CD4-positive, alpha-beta T cell treated with Interleukin-1 beta for 1 hour (primary cell): ENCODE measurements around the gene UGT2A1.

Experiments used
- DNase-seq, 2 donors: peaks; one replicate each; pipeline ENCODE4 v3.0.0-alpha.2; 2020 to 2022

Gene UGT2A1

DNA sequence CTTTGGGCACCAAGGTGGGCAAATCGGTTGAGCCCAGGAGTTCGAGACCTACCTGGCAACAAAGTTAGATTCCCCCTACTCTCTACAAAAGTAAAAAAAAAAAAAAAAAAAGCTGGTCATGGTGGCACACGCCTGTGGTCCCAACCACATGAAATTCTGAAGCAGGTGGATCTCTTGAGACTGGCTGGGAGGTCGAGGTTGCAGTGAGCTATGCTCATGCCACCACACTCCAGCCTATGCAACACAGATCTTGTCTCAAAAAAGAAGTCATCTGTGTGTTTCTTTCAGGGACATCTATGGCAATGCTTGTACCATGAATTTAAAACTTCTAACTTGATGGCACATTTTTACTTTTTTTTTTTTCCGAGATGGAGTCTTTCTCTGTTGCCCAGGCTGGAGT is 68.9 kb downstream of the UGT2A1 start:
- no peak for DNase-seq

DNA sequence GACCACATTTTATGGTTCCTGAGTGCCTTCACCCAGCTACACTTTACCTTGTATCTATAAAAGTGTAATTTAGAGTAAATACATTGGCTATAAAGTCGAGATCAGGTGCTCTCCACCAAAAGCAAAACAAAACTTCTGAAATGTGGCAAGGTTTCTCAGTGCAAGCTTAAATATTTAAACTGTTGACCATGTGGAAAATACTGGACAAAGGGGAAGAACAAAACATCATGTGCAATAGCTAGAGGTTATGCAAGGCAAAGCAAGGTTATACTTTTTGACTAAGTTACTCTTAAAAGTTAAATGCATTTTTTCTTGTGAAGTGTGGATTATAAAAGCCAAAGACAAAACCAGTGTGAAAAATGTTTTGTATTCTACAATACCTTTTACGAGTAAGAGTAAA is 69.5 kb downstream of the UGT2A1 start:
- DNase-seq: no peak

DNA sequence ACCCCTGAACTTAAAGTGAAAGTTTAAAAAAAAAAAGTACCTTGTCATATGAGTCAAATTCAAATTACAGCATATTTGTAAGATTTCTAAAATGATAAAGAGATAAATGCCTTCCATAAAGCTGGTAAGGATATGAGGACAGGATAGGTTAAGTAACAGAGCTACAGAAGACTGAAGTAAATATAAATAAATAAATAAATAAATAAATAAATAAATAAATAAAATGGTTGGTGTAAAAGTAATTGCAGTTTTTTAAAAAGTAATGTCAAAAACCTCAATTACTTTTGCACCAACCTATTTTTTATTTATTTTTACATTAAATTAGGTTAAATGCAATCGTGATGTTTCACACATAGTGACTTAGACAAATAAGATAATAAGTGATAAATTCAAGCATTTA is 75.8 kb downstream of the UGT2A1 start:
- DNase-seq: no peak

DNA sequence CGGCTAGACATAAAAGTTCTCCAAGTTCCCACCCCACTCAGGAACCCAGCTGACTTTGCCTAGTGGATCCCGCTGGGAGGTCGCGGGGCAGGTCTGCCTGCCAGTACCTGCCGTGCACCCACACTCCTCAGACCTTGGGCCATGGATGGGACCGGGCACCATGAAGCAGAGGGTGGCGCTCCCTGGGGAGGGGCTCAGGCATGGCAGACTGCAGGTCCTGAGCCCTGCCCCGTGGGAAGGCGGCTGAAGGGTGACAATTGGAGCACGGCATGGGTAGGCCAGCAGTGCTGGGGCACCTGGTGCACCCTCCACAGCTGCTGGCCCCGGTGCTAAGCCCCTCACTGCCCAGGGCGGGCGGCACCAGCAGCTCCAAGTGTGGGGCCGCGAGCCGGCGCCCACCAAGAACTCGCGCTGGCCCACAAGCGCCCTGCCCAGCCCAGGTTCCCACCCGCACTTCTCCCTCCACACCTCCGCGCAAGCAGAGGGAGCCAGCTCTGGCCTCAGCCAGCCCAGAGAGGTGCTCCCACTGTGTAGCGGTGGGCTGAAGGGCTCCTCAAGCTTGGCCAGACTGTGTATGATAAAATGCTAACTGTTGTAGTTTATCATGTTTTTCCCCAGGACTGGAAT is 76.7 kb downstream of the UGT2A1 start:
- no peak for DNase-seq

DNA sequence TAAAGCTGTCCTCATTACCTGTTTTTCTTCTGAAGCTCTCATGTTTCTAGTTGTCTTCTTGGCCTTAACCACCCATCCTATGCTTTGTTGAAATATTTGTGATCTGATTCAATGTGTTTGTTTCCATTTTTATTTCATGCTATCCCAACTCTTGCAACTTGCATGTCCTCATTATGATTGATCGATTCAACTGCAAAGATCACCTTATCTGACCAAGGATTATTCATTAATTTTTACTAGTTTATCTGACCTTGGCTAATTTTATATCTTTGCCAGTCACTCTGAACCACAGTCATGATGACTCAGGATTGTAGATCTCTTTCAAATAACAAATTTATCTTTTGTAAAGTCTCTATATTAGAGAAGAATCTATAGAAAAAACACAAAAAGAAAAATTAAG is 84.3 kb downstream of the UGT2A1 start:
- DNase-seq: no peak

DNA sequence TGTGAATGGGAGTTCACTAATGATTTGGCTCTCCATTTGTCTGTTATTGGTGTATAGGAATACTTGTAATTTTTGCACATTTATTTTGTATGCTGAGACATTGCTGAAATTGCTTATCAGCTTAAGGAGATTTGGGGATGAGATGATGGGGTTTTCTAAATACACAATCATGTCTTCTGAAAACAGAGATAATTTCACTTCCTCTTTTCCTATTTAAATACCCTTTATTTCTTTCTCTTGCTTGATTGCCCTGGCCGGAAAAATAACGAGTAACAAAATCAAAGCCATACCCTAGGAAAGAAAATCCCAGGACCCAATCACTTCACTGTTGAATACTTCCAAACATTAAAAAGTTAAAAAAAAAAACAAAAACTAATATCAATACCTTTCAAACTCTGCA is 89.6 kb downstream of the UGT2A1 start:
- DNase-seq: no peak

DNA sequence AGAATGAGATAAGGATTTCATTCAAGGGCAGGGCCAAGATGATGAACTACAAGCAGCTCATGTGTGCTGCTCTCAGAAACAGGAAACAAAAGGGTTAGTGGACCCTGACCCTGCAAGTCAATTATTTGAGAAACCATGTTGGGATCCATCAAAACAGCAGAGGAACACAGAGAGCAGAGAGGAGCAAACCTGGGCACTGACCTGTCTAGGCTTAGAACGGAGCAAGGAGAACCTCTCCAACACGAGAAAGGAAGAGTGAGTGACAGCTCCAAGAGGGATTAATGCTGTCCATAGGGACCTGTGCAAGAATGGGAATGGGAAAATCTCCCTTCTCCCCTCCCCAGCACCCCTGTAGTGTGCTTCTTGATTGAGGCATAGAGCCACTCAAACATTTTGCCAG is 103.4 kb downstream of the UGT2A1 start:
- no peak for DNase-seq

DNA sequence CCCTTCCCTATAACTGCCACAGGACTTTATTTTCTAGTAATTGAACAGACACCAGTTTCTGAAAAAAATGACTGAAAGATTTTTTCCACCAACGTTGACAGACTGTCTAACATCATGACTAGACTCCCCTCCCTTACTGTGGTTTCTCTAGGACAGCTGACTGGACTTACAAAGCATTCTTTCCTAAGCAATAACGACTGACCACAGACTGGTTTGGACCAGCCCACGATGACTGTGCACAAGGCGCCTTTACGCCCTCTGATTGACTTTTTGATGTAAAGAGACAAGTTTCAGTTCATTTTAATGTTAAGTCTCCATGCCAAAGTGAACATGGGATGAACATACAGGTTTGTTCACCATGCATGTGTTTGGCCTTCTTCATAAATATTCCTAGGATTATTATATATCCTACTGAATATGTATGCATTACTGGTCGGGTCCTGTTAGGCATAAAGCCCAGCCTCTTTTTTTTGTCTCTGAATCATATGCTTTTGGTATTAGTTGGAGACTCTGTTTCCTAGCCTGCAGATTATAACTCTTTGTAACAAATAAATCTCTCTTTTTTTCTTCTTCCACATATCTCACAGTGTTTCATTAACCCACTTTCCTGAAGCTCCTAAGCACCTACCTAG is 106.8 kb downstream of the UGT2A1 start:
- DNase-seq: no peak
